Liver (tissue), 9 donors: ENCODE data around the gene CSAD. TPM values are rescaled to one million over a fixed set of nuclear protein-coding genes. Genes with fewer than 3 reads are reported as not detected.

Source experiments
- DNase-seq: peaks from one replicate; pipeline ENCODE4 v3.0.0-alpha.2; 2017; ENCODE audit warnings: low spot score
- H3K27ac ChIP-seq, 2 donors: one replicate each; pipeline ENCODE4 v1.7.0; 2013; ENCODE audit warnings: inconsistent platforms in 2 of 2, low read length in 2 of 2, control low read depth in 1 of 2, low read depth in 1 of 2, mild to moderate bottlenecking in 1 of 2
- H3K27me3 ChIP-seq, 4 donors: one replicate each; pipeline versions ENCODE4 v1.6.1 to v1.7.0; 2013; ENCODE audit warnings: low read length in 3 of 4, inconsistent platforms in 1 of 4, mild to moderate bottlenecking in 1 of 4, moderate library complexity in 1 of 4; ENCODE audit not compliant: control insufficient read depth in 4 of 4, insufficient read depth in 4 of 4
- H3K36me3 ChIP-seq, 4 donors: one replicate each; pipeline versions ENCODE4 v1.6.1 to v1.7.0; 2013; ENCODE audit warnings: low read length in 3 of 4, mild to moderate bottlenecking in 3 of 4, low read depth in 1 of 4, moderate library complexity in 1 of 4; ENCODE audit not compliant: control insufficient read depth in 4 of 4, insufficient read depth in 3 of 4
- H3K4me1 ChIP-seq, 4 donors: one replicate each; pipeline versions ENCODE4 v1.6.1 to v1.7.0; 2013; ENCODE audit warnings: low read length in 3 of 4, mild to moderate bottlenecking in 3 of 4, moderate library complexity in 1 of 4; ENCODE audit not compliant: control insufficient read depth in 4 of 4, insufficient read depth in 4 of 4
- H3K4me3 ChIP-seq, 3 donors: one replicate each; pipeline versions ENCODE4 v1.6.1 to v1.7.0; 2013; ENCODE audit warnings: low read length in 3 of 3, control low read depth in 1 of 3, low read depth in 1 of 3, mild to moderate bottlenecking in 1 of 3
- H3K9ac ChIP-seq, 2 donors: one replicate each; pipeline ENCODE4 v1.7.0; 2013; ENCODE audit warnings: low read length in 2 of 2, mild to moderate bottlenecking in 2 of 2, moderate library complexity in 2 of 2, control low read depth in 1 of 2, low read depth in 1 of 2
- H3K9me3 ChIP-seq, 4 donors: one replicate each; pipeline versions ENCODE4 v1.6.1 to v1.7.0; 2013; ENCODE audit warnings: low read length in 3 of 4; ENCODE audit not compliant: control insufficient read depth in 4 of 4
- EGR1 ChIP-seq, 2 donors: IDR thresholded peaks; 2 replicates each; pipeline ENCODE4 v1.6.1; 2016 to 2018; ENCODE audit warnings: antibody characterized with exemption in 2 of 2, low read depth in 2 of 2
- FOXA2 ChIP-seq: IDR thresholded peaks from 2 replicates; pipeline ENCODE4 v1.6.1; 2016; ENCODE audit warnings: antibody characterized with exemption
- GABPA ChIP-seq, 2 donors: IDR thresholded peaks in 1 of 2; conservative IDR thresholded peaks in 1 of 2; 2 replicates each; pipeline ENCODE4 v1.6.1; 2016; ENCODE audit warnings: antibody characterized with exemption in 2 of 2, mild to moderate bottlenecking in 1 of 2, moderate library complexity in 1 of 2
- HNF4A ChIP-seq, 2 donors: conservative IDR thresholded peaks; 2 replicates each; pipeline ENCODE4 v1.6.1; 2016; ENCODE audit warnings: antibody characterized with exemption in 2 of 2, mild to moderate bottlenecking in 2 of 2
- HNF4G ChIP-seq: IDR thresholded peaks from 2 replicates; pipeline ENCODE4 v1.6.1; 2016; ENCODE audit warnings: antibody characterized with exemption
- JUND ChIP-seq, 2 donors: IDR thresholded peaks; 2 replicates each; pipeline ENCODE4 v1.6.1; 2016; ENCODE audit warnings: antibody characterized with exemption in 2 of 2
- NR2F2 ChIP-seq: IDR thresholded peaks from 2 replicates; pipeline ENCODE4 v1.6.1; 2016; ENCODE audit warnings: antibody characterized with exemption
- RXRA ChIP-seq, 2 donors: IDR thresholded peaks; 2 replicates each; pipeline ENCODE4 v1.6.1; 2017 to 2018; ENCODE audit warnings: antibody characterized with exemption in 2 of 2, mild to moderate bottlenecking in 1 of 2
- SP1 ChIP-seq: IDR thresholded peaks from 2 replicates; pipeline ENCODE4 v1.6.1; 2018; ENCODE audit warnings: antibody characterized with exemption, mild to moderate bottlenecking
- TAF1 ChIP-seq: conservative IDR thresholded peaks from 2 replicates; pipeline ENCODE4 v1.6.1; 2016; ENCODE audit warnings: antibody characterized with exemption, mild to moderate bottlenecking
- YY1 ChIP-seq: IDR thresholded peaks from 2 replicates; pipeline ENCODE4 v1.6.1; 2016; ENCODE audit warnings: antibody characterized with exemption, mild to moderate bottlenecking
- WGBS: extraction: QIAGEN DNeasy Blood & Tissue Kit; methylation state at CpG from one replicate; pipeline ENCODE4 v1.1.7; 2013; 5-methylcytosine and 5-hydroxymethylcytosine counted together
- polyA plus RNA-seq, 2 donors: library from polyadenylated mRNA; stranded (reverse) in 1 of 2; unstranded in 1 of 2; fragments of 200-250 nt in 1 of 2; fragments of >200 nt in 1 of 2; fragmentation: Nextera tagmentation in 1 of 2; extraction: Ambion mirVana in 1 of 2; gene quantifications; one replicate each; pipeline versions ENCODE4 v1.2.1 to v1.2.3, GENCODE V29; 2013 to 2015
- total RNA-seq, 2 donors: library from RNA; depleted of rRNA; stranded (reverse); fragments of >200 nt; gene quantifications; one replicate each; pipeline ENCODE4 v1.2.3, GENCODE V29; 2014
- TF ChIP-seq, protein P1 (sequence below): IDR thresholded peaks from 2 replicates; pipeline ENCODE4 v1.6.1; 2016; ENCODE audit warnings: antibody characterized with exemption, mild to moderate bottlenecking
- TF ChIP-seq, protein P2 (sequence below): IDR thresholded peaks from 2 replicates; pipeline ENCODE4 v1.6.1; 2016; ENCODE audit warnings: antibody characterized with exemption
- TF ChIP-seq, protein P3 (sequence below): fragments of 150-350 bp; IDR thresholded peaks from 2 replicates; pipeline ENCODE4 v1.5.1; 2017; ENCODE audit warnings: improper control_type of control experiment, low read depth, low read length; ENCODE audit not compliant: missing input control
- TF ChIP-seq, protein P4 (sequence below): IDR thresholded peaks from 2 replicates; pipeline ENCODE4 v1.6.1; 2016; ENCODE audit warnings: antibody characterized with exemption
- donor health status: healthy.
- donor health status: healthy.
- donor health status: healthy.
- donor health status: healthy.
- donor health status: healthy.

Gene CSAD, protein sequence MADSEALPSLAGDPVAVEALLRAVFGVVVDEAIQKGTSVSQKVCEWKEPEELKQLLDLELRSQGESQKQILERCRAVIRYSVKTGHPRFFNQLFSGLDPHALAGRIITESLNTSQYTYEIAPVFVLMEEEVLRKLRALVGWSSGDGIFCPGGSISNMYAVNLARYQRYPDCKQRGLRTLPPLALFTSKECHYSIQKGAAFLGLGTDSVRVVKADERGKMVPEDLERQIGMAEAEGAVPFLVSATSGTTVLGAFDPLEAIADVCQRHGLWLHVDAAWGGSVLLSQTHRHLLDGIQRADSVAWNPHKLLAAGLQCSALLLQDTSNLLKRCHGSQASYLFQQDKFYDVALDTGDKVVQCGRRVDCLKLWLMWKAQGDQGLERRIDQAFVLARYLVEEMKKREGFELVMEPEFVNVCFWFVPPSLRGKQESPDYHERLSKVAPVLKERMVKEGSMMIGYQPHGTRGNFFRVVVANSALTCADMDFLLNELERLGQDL
- 10 to 100 TPM in 1 of 2 donors, 1 to 10 TPM in 1; 4.4 to 37.1 TPM for total RNA-seq
- 10 to 100 TPM; 33.1 to 41.5 TPM for polyA plus RNA-seq

DNA sequence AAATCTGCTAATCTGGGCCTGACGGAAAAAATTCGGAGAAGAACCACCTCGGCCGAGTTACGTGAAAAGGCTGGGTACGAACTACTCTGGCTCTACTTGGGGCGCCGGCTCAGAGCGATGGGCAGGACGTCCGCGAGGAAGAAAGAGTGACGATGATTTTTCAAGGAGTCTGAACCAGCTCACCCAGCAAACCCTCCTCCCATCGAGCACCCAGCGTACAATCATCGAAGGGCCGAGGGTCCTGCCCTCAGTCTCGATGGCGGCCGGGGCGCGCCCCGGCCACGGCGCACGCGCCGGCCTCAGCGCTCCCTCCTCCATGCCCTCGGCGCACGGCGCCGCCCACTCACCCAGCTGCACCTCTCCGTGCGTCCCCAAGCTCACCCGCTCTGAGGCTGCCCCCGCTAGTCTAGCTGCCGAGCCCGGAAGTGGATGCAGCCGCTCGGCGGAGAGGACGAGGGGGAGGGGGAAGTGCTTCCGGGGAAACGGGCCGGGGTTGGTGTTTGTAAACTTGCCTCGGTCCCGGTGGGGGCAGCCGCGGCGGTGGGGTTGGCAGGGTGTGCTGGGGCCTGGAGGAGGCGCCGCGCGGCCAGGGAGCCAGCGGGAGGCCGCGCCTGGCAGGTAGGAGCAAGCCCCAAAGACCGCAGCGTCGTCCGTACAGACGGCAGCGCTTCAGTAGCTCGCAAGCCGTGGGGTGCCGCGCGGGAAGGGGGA lies at the start of gene CSAD, which contains the start of gene ZNF740:
CSAD (minus strand) TSS at position 706 of the 711 bp plus-strand sequence. CDS start 7,455 bp downstream, outside the sequence.
ZNF740 (plus strand) TSS at position 503 of the 711 bp plus-strand sequence. CDS start 1,262 bp downstream, outside the sequence.
- Histone ChIP-seq H3K9me3 (no peaks in the 10 kb centered on the region), H3K9ac (peak within 1 kb of the TSS; percentile 61 to 77), H3K4me3 (peak within 1 kb of the TSS; percentile 80 to 90 (median 89)), H3K36me3 (peaks cover 0 to 14% (median 7%) of the 10 kb centered on the region in 4 donors), H3K27ac (peak within 1 kb of the TSS; percentile 89 to 98), H3K4me1 (peaks cover 10 to 61% (median 43%) of the 10 kb centered on the region in 4 donors), H3K27me3 (no peaks in the 10 kb centered on the region)
- DNase-seq = peak; percentile 90
- TF ChIP-seq TAF1 = peak; percentile 32
- no peak for TF ChIP-seq JUND (IDR thresholded peaks at IDR 0.05)
- TF ChIP-seq, protein P1, sequence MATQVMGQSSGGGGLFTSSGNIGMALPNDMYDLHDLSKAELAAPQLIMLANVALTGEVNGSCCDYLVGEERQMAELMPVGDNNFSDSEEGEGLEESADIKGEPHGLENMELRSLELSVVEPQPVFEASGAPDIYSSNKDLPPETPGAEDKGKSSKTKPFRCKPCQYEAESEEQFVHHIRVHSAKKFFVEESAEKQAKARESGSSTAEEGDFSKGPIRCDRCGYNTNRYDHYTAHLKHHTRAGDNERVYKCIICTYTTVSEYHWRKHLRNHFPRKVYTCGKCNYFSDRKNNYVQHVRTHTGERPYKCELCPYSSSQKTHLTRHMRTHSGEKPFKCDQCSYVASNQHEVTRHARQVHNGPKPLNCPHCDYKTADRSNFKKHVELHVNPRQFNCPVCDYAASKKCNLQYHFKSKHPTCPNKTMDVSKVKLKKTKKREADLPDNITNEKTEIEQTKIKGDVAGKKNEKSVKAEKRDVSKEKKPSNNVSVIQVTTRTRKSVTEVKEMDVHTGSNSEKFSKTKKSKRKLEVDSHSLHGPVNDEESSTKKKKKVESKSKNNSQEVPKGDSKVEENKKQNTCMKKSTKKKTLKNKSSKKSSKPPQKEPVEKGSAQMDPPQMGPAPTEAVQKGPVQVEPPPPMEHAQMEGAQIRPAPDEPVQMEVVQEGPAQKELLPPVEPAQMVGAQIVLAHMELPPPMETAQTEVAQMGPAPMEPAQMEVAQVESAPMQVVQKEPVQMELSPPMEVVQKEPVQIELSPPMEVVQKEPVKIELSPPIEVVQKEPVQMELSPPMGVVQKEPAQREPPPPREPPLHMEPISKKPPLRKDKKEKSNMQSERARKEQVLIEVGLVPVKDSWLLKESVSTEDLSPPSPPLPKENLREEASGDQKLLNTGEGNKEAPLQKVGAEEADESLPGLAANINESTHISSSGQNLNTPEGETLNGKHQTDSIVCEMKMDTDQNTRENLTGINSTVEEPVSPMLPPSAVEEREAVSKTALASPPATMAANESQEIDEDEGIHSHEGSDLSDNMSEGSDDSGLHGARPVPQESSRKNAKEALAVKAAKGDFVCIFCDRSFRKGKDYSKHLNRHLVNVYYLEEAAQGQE = peak; percentile 41
- peak; percentile 84 to 96 for TF ChIP-seq GABPA (IDR thresholded peaks at IDR 0.05 in 1 of 2, conservative IDR thresholded peaks at IDR 0.05 in 1 of 2)
- TF ChIP-seq, protein P2, sequence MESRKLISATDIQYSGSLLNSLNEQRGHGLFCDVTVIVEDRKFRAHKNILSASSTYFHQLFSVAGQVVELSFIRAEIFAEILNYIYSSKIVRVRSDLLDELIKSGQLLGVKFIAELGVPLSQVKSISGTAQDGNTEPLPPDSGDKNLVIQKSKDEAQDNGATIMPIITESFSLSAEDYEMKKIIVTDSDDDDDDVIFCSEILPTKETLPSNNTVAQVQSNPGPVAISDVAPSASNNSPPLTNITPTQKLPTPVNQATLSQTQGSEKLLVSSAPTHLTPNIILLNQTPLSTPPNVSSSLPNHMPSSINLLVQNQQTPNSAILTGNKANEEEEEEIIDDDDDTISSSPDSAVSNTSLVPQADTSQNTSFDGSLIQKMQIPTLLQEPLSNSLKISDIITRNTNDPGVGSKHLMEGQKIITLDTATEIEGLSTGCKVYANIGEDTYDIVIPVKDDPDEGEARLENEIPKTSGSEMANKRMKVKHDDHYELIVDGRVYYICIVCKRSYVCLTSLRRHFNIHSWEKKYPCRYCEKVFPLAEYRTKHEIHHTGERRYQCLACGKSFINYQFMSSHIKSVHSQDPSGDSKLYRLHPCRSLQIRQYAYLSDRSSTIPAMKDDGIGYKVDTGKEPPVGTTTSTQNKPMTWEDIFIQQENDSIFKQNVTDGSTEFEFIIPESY = no peak
- TF ChIP-seq, protein P3, sequence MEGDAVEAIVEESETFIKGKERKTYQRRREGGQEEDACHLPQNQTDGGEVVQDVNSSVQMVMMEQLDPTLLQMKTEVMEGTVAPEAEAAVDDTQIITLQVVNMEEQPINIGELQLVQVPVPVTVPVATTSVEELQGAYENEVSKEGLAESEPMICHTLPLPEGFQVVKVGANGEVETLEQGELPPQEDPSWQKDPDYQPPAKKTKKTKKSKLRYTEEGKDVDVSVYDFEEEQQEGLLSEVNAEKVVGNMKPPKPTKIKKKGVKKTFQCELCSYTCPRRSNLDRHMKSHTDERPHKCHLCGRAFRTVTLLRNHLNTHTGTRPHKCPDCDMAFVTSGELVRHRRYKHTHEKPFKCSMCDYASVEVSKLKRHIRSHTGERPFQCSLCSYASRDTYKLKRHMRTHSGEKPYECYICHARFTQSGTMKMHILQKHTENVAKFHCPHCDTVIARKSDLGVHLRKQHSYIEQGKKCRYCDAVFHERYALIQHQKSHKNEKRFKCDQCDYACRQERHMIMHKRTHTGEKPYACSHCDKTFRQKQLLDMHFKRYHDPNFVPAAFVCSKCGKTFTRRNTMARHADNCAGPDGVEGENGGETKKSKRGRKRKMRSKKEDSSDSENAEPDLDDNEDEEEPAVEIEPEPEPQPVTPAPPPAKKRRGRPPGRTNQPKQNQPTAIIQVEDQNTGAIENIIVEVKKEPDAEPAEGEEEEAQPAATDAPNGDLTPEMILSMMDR = no peak
- no peak for TF ChIP-seq FOXA2
- no peak for TF ChIP-seq NR2F2
- peak; percentile 71 for TF ChIP-seq SP1
- TF ChIP-seq EGR1 (IDR thresholded peaks at IDR 0.05; ENCODE audit: low read depth in 2 of 2) = peak; percentile 90 to 96
- peak; percentile 76 for TF ChIP-seq YY1
- TF ChIP-seq, protein P4, sequence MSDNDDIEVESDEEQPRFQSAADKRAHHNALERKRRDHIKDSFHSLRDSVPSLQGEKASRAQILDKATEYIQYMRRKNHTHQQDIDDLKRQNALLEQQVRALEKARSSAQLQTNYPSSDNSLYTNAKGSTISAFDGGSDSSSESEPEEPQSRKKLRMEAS = peak; percentile 32
- peak; percentile 9 to 35 for TF ChIP-seq HNF4A (conservative IDR thresholded peaks at IDR 0.05)
- peak; percentile 55 to 61 for TF ChIP-seq RXRA (IDR thresholded peaks at IDR 0.05)
- no peak for TF ChIP-seq HNF4G
- under 1% methylated on average over 70 of the region's 70 CpGs for WGBS
